Hematopoietic multipotent progenitor cell treated with erythropoietin and hydrocortisone succinate and interleukin-3 and kit ligand, for 6 days (in vitro differentiated cells): ENCODE data around the gene SOX12.

Source experiments
- DNase-seq: peaks from one replicate; pipeline ENCODE4 v3.0.0-alpha.2; 2015

SOX12 gene

DNA sequence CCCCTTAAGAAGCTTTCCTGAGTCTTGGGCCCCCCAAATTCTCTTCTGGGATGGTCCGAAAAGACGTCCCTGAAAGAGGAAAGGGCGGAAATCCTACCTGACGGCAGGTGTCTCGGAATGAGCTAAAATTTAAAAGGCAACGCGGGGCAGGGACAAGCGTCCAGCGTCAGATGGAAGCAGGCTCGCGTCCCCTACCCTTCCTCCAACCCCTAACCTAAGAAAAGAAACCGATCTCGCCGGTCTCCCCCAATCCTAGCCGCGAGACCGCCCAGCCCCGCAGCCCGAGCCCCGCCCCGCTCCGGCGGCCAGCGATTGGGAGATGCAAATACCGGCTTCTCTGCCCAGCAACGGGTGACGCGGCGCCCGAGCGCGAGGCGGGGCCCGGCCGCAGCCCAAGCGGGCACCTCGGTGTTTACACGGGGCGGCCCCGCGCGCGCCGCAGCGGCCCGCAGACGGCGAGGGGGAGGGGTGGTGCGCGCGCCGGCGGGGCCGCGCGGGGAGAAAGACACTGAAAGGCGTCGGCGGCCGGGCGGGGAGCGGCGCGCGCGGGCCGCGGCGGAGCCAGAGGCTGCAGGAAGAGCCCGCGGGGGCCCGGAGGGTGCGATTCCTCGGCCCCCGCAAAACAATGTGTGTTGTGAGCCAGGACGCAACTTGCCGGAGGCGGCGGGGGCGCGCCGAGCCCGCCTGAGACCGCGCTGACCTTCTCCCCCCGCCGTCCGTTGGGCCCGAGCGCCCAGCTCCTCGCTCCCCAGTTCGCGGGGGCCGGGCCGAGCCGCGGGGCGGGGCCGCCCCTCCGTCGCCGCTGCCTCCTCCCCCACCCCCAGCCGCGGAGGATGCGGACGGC, at the start of gene SOX12:
SOX12 (plus strand) TSS at position 508 of the 844 bp plus-strand sequence. CDS start 373 bp downstream, outside the sequence.
- peak; percentile 95 for DNase-seq

DNA sequence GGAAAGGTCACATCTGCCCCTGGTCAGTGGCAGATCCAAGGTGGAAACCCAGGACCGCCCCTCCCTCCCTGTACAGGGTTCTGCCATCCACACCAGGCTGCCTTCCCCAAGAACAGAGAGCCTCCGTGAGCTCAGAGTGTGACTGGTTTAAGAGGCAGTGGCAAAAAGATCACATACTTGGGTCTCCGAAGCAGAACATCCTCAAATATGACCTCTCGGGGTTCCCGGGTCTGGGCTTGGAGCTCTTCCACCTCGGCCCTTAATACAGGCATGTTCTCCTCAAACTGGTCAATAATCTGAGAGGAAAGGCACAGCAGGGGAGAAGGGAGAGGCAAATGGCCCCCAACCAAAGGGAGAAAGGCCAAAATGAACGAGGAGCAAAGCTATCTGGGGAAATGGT, 49.6 kb upstream of the SOX12 start:
- DNase-seq = no peak

DNA sequence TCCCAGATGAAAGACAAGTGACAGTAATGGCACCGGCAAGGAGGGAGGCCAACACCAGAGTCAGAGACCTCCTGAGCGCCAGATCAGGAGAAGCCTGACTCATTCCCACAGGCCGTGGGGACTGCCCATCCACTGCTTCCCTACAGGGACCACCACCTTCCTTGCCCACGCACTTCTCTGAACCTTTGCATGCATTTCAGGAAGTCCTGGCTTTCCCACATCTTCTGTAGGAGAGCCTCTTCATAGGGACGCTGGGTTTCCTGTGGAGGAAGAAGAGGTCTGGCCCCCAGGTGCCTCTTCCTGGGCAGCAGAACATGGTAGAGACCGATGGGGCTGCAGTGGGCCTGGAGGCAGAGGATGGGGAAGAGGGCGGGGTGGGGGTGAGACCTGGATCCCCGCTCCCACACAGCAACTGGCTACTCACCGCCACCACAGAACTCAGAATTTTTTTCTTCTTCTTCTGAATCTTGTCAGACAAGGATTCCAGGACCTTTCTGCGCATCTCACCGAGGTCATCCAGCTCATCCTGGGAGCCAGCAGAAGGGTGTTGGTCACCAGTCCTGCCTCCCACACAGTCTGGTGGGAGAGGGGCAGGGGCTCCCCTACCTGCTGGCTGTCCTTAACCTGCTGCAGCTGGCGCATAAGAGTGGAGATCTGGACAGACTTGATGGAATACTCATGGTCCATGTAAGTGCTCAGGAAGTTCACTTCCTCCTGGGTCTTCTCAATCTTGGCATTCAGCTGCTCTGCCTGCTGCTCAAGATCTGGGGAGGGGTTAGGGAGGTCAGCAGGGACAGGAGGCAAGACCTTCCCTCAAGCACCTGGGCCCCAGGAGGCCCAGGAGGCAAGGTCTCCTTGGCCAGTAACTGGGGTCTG, 48.5 kb upstream of the SOX12 start:
- DNase-seq = no peak

DNA sequence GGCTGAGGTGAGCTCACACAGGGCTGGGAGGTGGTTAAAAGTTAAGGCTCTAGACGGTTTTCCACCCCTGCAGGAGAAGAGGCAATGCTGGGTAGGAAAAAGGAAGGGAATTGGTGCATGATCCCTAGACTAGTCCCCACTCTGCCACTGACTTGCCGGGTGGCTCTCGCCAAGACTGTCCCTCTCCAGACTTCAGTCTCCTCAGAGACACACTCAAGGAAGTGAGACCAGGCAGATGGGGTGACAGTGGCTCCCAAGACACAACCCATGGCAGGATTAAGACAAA, 47.9 kb upstream of the SOX12 start:
- no peak for DNase-seq

DNA sequence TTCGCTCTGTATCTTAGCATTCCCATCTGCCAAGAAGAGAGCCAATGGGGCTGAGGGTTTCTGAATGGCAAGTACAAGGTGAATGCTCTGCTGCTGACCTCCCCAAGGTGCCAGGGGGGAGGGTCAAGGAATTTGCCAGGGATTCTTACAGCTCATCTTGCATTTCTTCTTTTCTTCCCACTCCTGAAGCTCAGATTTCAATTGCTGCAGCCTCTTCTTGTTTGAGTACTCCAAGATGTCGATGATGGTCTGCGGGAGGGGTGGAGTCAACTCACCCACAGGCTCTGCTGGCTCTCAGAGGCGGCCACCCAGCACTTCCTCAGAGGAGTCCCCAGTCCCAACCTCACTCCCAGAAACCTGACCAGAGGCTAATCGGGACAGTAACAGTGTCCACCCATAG, 47.2 kb upstream of the SOX12 start:
- DNase-seq = no peak

DNA sequence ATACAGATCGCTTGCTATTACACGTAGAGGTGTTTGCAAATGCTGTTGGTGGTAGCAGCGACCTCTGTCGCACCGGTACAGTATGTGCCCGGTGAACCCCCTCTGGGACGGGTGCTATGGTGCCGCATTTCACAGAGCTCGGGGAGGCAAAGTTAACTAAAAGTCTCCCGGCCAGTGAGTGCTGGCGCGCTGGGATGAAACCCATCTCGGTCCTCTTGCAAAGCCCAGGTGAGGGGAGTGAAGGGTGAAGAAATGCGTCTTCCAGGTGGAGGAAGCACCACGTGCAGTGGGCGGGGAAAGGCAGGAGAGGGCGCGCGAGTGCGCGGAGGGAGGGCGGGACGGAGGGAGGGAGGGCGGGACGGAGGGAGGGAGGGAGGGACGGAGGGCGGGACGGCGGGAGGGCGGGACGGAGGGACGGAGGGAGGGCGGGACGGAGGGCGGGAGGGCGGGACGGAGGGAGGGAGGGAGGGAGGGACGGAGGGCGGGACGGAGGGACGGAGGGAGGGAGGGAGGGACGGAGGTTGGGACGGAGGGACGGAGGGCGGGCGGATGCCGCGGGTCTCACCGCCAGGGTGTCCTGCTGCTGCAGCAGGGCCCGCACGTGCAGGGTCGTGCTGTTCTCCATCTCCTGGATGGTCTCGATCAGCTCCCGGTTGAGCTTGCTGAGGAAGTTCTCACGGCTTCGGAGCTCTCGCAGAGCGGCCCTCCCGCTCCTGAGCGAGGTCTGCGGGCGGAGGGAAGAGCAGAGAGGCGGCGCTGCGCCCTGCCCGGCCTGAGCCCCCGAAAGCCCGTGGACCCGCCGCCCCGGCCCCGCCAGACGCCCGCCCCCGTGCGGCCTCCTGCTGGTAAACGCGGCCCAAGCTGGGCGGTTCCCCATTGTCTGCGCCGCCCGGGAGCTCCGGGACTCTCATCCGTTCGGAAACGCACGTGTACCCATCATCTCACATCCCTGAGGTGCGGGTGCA, 46.5 kb upstream of the SOX12 start:
- DNase-seq = no peak

DNA sequence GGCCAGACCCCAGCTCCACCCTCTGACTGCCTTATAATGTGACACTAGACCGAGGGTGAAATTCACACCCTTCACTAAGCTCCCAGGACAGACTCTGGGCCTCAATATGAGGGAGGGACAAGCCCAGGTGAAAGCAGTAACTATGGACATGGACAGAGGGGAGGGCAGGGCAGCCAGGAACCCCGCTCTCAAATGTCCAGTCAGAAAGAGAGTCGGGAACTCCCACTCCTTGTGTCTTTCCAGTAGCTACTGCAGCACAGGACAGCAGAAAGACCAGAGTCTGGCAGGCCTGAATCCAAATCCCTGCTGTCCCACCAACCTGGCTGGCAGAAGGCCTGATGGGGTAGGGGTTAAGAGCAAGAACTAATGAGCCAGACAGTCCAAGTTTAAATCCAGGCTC, 41.2 kb upstream of the SOX12 start:
- DNase-seq = no peak

DNA sequence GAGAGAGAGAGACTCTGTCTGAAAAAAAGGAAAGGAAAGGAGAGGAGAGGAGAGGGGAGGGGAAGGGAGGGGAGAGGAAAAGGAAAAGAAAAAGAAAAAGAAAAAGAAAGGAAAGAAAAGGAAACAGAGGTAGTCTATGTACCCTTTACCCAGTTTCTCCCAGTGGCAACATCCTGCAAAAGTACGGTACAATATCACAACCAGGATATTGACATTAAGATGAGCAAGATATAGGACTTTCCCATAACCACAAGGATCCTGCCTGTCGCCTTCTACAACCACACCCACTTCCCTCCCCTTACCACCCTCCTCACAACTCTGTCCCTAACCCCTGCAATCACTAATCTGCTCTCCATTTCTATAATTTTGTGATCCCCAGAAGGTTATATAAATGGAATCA, 38.8 kb upstream of the SOX12 start:
- DNase-seq = no peak

DNA sequence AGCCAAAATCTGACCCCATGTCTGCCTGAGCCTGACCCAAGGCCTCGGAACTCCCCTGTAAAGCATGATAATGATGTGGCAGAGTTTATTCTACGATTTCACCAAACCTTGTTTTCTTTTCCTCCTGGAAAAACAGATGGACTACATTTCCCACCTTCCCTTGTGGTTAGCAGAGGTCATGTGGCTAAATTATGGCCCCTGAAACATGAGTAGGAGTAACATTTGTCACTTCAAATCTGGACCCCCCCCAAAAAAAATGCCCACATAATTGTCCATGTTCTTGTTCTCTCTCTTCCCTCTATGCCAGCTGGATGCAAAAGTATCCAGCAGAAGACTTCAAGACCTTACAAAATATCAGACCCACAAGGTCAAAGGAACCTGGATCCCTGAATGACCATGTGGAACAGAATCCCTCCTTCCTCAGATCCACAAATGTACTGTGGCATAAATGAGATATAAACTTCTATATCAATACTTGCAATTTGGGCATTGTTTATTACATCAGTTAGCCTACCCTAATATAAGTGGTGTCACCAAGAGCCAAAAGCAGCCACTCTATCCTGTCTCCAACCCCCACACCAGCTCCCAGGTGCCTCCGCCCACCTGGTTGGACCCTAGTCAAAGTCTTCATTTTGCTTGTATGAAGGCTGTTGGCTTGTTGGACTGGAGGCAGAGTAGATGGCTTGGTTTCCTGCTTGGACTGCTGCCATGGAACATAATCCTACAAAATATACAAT, 36.2 kb upstream of the SOX12 start:
- DNase-seq = no peak

DNA sequence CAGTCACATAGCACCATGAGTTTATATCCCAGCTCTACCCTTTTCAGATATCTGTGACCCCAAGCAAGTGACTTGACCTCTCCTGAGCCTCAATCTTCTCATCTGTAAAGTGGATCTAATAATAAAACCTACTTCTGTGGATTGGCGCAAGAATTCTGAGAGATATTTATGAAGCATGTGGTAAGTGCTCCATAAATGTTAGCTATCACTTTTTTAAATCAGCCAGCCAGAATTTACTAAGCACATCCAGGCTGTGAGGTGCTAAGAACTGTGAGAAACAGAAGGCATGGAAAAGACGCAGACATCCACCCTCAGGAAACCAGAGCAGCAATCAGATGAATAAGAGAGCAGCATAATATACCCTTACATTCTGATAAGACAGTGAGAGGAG, 35.7 kb upstream of the SOX12 start:
- DNase-seq = peak; percentile 58

DNA sequence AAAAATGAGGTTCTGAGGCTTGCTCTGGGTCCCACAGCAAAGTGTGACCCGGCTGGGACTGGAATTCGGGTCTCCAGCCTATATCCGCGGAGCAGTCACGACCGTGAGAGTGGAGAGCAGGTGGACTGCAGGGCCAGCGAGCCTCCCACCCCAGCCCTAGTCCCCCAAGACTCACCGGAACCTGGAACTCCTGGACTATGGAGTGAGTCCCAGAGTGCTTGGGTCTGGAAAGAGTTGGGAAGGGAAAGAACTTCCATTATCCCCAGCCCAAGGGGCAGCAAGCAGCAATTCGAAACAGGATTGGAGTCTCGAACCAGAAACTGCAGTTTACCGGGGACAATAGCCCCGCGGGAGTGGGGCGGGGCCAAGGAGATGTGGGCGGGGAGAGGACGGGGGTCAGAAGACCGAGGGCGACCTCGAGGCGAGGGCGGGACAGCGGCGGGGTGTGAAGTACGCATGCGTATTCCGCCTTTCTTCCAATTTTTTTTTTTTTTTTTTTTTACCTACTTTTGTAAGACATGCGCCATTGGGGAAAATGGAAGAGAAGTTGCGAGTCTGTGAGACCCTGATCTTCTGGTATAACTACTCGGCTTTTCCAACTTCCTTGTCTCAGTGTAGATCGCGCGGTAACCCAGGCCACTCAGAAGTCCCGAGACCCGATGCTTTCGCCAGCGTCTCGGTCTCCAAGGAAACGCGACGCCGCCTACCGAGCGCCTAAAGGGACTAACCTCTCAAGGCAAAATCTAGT, 35.1 kb upstream of the SOX12 start, which contains the start of gene C20orf96:
C20orf96 (minus strand) TSS at position 667 of the 748 bp plus-strand sequence; CDS start at position 527, 140 bp downstream.
- DNase-seq = peak; percentile 98

DNA sequence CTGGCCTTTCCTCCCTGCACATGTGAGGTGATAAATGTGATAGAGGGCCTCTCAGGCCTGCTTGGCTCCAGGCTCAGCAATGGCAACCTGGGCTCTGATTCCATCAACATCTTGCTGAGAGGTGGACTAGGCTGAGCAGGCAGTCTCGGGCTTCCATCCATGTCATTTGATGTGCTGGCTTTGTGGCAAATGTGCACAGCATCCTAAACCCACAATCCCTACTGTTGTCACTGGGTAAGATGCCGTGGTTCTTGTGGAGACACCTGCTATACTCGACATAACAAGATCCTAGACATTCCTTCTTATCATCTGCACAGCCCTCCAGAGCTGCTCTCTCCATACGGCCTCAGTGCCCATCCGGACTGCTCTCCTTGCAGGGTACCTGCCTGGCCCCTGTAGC, 30.8 kb upstream of the SOX12 start:
- DNase-seq = no peak

DNA sequence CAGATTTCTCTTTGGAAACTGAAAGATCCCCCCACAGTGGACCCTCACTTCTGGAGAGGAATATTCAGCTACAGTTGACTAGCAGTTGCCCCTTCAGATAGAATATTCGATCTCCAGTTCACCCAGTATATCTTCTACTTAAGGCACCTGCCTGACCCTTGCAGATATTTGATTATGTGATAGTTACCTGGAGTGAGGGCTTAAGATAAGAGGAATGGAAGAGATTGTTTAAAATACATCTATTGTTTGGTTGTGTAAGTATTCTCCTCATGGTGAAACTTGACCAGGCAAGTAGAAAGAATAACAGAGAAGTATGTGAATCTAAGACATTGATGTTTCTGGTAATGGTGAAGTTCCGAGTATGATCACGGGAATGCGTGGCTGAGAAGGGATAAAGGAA, 29.5 kb upstream of the SOX12 start:
- DNase-seq = no peak

DNA sequence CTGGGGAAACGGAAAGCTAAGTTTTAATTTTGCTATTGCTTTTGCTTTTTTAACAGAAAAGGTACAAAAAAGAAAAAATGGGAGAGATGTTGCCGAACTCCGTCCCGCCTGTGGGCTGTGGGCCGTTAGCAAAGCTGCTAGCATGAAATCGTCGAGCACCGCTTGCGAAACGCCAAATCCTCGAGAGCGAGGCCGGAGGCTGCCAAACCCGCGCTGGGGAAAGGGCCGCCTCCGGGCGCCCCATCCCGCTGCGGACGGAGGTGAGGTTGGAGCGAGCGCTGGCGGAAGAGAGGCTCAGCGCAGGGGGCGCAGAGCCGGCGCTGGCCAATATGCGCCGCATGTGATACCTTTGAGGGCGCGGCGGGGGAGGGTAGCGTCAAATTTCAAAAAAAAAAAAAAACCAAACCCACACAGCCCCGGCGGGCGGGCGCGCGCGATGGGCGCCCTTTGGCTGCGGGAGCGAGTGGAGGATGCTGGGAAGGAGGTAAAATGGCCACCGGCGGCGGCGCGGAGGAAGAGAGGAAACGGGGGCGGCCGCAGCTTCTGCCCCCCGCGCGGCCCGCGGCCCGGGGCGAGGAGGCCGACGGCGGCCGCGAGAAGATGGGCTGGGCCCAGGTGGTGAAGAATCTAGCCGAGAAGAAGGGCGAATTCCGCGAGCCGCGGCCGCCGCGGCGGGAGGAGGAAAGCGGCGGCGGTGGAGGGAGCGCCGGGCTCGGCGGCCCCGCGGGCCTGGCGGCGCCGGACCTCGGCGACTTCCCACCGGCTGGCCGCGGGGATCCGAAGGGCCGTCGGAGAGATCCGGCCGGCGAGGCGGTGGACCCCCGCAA, 28.0 kb upstream of the SOX12 start, which contains the start of gene ZCCHC3:
ZCCHC3 (plus strand) TSS at position 473 of the 827 bp plus-strand sequence; CDS start at position 490, 17 bp downstream.
- DNase-seq = peak; percentile 96

DNA sequence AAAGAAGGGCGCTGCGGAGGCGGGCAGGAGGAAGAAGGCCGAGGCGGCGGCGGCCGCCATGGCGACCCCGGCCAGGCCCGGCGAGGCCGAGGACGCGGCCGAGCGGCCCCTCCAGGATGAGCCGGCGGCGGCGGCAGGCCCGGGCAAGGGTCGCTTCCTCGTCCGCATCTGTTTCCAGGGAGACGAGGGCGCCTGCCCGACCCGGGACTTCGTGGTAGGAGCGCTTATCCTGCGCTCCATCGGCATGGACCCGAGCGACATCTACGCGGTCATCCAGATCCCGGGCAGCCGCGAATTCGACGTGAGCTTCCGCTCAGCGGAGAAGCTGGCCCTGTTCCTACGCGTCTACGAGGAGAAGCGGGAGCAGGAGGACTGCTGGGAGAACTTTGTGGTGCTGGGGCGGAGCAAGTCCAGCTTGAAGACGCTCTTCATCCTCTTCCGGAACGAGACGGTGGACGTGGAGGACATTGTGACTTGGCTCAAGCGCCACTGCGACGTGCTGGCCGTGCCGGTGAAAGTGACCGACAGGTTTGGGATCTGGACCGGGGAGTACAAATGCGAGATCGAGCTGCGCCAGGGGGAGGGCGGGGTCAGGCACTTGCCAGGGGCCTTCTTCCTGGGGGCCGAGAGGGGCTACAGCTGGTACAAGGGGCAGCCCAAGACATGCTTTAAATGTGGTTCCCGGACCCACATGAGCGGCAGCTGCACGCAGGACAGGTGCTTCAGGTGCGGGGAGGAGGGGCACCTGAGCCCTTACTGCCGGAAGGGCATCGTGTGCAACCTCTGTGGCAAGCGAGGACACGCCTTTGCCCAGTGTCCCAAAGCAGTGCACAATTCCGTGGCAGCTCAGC, 27.2 kb upstream of the SOX12 start:
- peak; percentile 77 for DNase-seq

DNA sequence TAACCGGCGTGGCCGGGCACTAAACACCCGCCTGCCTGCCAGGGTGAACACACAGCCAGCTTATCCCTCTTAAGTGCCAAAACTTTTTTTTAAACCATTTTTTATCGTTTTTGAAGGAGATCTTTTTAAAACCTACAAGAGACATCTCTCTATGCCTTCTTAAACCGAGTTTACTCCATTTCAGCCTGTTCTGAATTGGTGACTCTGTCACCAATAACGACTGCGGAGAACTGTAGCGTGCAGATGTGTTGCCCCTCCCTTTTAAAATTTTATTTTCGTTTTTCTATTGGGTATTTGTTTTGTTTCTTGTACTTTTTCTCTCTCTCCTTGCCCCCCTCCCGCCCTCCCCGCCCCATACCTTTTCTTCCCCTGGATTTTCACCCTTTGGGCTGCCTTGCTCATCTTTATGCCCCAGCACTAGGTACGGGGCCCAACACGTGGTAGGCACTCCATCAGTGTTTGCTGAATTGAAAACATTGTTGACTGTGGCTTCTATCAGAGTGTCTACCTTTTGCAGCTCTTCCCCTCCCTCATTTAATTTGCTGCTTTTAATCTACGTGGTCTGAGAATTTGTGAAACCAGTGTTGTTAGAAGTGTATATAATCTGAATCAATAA, 26.5 kb upstream of the SOX12 start:
- no peak for DNase-seq

DNA sequence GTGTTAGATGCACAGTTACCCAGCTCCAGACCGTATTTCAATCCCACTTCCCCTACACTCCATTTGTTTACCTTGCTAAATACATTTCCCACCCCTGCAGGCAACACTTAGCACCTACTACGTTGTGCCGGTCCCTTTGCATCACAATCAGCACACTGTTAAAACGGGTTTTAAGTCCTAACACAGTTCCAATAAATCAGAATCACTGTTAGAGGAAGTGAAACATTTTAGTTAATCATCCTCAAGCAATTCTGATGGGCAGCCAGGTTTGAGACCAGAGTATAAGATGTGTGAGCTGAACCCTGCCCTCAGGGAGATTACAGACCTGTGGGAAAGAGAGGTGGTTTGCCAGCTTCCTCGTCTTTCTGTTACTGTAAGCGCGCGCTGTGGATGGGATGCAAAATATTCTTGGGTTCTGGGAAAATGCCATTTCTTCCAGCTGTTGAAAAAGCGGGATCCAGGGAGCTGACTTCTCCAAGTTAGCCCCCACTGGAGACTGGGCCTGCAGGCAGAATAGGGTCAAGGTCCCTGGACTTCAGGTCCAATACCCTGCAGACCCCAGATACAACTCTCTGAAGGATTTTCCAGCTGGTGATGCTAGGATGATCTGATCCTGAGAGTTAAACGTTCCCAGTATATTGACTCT, 24.9 kb upstream of the SOX12 start:
- no peak for DNase-seq
